Astrocyte (in vitro differentiated cells and primary cell): Measurements from ENCODE around the gene MEG3.

Experiments
- EZH2 ChIP-seq: IDR thresholded peaks from 2 replicates; pipeline ENCODE4 v1.6.1; 2012; ENCODE audit warnings: mild to moderate bottlenecking, low read length, inconsistent platforms; ENCODE audit not compliant: insufficient read depth
- TF ChIP-seq, protein P1 (sequence below): IDR thresholded peaks from 2 replicates; pipeline ENCODE4 v1.5.1; 2011; ENCODE audit warnings: low read depth, mild to moderate bottlenecking, inconsistent platforms, low read length, moderate library complexity; ENCODE audit not compliant: insufficient read depth

DNA sequence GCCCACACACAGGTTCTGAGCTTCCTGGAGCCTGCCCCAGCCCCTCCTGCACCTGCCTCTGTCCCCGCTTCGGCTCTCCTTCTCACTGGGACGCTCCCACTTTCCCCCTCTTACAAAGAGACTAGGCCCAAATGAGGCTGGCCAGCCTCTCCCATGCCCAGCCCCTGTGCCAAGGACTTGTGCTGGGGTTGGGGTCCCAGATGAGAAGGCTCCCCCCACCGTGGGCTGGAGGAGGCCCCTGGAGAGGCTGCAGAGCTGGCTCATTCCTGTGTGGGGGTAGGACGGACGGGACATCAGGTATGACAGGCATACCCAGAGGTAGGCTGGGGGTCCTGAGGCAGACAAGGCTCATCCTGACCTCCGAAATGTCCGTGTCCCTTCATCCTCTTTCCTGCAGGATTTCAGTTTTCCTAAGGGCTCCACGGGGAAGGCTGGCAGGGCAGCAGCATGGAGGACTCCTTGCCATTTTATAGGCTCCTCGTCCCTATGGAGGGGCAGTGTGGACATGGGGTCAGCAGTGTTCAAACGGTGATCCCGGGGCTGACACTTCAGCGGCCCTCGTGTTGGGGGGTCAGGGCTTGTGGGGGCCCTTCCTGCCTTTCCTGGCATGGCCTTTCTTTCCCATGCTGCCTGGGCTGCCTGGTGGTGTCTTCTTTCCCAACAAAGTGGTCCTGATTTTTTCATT lies 49.1 kb upstream of the MEG3 start:
- TF ChIP-seq, protein P1, sequence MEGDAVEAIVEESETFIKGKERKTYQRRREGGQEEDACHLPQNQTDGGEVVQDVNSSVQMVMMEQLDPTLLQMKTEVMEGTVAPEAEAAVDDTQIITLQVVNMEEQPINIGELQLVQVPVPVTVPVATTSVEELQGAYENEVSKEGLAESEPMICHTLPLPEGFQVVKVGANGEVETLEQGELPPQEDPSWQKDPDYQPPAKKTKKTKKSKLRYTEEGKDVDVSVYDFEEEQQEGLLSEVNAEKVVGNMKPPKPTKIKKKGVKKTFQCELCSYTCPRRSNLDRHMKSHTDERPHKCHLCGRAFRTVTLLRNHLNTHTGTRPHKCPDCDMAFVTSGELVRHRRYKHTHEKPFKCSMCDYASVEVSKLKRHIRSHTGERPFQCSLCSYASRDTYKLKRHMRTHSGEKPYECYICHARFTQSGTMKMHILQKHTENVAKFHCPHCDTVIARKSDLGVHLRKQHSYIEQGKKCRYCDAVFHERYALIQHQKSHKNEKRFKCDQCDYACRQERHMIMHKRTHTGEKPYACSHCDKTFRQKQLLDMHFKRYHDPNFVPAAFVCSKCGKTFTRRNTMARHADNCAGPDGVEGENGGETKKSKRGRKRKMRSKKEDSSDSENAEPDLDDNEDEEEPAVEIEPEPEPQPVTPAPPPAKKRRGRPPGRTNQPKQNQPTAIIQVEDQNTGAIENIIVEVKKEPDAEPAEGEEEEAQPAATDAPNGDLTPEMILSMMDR: no peak
- TF ChIP-seq EZH2: no peak
